GM23248 (cell line): ENCODE results near the gene FMNL3.

Experiments used
- EZH2 ChIP-seq: fragments of 200-600 bp; sonication (generic); IDR thresholded peaks from 2 replicates; pipeline ENCODE4 v1.6.1; 2018; ENCODE audit warnings: antibody characterized with exemption, mild to moderate bottlenecking; ENCODE audit not compliant: insufficient read depth, poor library complexity, severe bottlenecking
- EZH2phosphoT487 ChIP-seq: fragments of 200-600 bp; sonication (generic); IDR thresholded peaks from 2 replicates; pipeline ENCODE4 v1.6.1; 2018; ENCODE audit warnings: antibody characterized with exemption, moderate library complexity, mild to moderate bottlenecking, low read depth; ENCODE audit not compliant: insufficient read depth

DNA sequence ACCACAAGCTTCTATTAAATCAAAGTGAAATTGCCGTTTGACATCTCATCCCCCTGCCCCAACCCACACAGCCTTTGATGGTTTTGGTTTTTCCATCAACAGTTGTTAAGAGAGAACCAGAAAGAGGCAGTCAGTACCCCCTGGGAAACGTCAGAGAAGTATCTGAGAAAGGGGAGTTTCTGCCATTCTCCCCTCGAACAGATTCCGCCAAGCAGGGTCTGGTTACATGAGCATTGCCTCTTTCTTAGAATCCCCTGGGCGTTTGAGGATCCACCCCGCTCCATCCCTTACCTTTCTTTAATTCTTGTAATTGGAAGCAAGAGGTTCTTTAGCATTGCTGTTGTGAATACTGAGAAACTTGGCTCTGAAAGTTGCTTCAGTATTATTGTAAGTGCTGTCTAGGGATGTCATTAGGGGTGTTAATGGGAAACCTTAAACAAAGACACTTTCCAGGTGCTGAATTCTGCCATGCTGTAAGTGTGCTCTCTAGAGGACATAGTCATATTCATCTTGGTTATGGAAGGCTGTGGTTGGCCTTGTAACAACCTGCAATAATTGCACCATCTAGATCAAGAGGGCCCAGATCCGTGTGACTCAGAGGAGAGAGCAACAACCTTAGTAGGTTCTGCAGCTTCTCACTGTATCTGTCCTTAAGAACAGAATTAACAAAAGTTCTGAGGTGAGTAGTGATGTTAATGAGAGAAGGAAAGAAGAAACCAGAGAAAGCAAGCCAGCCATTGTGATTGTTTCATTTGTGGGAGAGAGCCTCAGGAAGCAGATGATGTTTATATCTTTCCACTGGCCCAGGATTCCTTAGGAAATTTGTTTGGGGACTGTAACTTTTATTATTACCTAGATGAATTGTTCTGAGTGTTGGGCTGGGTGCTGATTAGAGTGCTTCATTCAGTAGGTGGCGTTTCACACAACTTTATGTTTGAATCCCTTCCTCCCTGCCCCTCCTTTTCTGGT lies 43.1 kb upstream of the FMNL3 start:
- TF ChIP-seq EZH2 (no peak), EZH2phosphoT487 (no peak)
